GM19397 (cell line): ENCODE measurements around the gene C1orf159.

Experiments used
- ATAC-seq: cut with Tn5 transposase; IDR thresholded peaks from one replicate; pipeline ENCODE4 v1.9.1; 2021; ENCODE audit warnings: mild to moderate bottlenecking, moderate library complexity; ENCODE audit not compliant: unreplicated experiment

C1orf159 gene

DNA sequence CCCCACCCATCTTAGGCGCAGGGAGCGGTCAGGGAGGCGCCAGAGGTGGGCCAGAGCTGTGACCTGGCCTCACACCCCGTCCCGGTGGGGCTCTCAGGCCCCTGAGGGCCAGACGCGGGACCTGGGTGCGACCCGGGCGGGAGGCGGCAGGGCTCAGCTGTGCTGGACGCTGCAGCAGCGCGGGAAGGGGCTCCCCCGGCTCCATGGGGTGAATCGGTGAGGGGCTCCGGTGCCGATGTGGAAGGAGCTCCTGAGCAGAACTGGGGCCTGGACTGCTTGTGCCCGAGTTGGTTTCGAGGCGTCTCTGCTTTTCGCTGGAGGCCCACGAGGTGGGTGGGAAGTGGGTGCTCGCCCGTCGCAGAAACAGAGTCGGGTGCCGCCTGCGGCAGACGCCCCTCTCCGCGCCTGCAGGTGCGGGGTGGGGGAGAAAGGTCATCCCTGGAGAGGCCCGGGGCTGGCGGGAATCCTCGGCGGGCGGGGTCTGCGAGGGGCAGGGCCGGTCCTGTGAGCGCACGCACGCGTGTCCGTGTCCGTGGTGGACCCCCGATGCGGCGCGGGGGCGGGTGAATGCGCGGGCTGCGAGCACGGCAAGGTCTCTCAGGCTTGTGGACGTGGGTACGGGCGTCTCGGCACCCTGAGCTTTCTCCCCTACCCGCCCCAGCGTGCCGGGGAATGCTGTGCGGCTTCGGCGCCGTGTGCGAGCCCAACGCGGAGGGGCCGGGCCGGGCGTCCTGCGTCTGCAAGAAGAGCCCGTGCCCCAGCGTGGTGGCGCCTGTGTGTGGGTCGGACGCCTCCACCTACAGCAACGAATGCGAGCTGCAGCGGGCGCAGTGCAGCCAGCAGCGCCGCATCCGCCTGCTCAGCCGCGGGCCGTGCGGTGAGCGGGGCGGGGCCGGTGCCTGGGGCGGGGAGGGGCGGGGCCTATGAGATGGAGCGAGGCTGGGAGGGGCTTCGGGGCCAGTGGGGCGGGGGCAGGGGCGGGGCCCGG is 75.6 kb downstream of the C1orf159 start:
- peak; percentile 43 for ATAC-seq

- no peak for ATAC-seq
Observed at GRCh38 chr1:1039145-1039910, 76.6 kb downstream of the C1orf159 start.

GRCh38 chr1:1038694-1039093 is 77.2 kb downstream of the C1orf159 start:
- ATAC-seq = no peak

- no peak for ATAC-seq
Observed at GRCh38 chr1:1037366-1038327, 78.2 kb downstream of the C1orf159 start.

- no peak for ATAC-seq
Observed at GRCh38 chr1:1035291-1035943, 80.5 kb downstream of the C1orf159 start.

DNA sequence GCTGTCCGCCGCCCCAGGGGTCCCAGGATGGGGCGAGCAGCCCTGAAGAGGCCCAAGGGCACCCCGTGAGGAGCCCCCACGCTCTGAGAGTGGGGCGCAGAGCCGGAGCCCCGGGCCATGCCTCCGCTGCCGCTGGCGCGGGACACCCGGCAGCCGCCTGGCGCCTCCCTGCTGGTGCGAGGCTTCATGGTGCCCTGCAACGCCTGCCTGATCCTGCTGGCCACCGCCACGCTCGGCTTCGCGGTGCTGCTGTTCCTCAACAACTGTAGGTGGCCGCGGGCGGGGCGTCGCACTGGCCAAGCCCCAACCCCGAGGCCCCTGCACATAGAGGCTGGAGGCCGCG is 81.5 kb downstream of the C1orf159 start:
- ATAC-seq = no peak

GRCh38 chr1:1033731-1034438 is 82.0 kb downstream of the C1orf159 start:
- no peak for ATAC-seq

DNA sequence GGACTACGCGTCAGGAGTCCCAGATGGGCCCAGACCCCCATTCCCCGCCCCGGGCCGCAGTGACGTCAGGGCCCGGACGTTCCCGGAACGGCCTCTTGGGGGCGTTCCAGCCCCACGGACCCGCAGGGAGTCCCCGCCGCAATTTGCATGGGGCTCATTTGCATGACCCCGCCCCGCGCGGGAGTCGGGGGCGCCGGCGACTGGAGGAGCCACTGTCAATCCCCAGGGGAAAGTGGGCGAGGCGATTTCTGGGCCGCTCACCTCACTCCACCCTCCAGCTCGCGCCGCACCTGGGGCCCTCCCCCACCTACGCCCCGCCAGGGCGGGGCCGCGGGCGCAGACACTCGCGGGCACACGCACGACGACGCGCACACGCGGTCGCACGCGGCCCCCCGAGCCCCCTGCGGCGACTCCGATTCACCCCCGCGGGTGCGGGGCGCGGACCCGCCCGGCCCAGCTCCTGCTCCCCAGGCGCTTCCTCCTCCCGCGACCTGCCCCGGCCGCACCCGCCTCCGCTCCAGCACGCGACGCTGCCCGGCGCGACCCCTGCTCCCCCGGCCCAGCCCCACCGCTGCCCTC is 82.8 kb downstream of the C1orf159 start:
- ATAC-seq = peak; percentile 80

- no peak for ATAC-seq
Observed at GRCh38 chr1:1032424-1032823, 83.5 kb downstream of the C1orf159 start.
